ENCODE measurements around the gene CFAP53.

DNA sequence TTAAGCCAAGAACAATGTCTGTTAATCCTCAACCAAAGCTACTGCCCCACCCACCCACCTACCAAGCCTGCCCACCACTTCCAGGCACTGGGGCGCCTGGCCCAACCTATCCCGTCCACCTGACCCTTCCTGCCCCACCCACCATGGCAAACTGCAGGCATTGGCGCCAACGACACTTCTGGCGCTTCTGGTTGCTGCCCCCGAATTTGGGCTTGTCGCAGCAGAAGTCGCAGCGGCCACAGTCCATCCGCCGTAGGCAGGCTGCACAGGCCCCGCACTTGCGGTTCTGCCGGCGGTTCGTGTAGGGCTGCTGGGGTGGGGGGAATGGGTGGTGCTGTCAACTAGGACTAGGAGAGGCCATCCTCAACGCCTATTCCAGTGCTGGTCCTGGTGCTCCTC is 7.7 kb upstream of the CFAP53 start:
- TF ChIP-seq, protein P1, sequence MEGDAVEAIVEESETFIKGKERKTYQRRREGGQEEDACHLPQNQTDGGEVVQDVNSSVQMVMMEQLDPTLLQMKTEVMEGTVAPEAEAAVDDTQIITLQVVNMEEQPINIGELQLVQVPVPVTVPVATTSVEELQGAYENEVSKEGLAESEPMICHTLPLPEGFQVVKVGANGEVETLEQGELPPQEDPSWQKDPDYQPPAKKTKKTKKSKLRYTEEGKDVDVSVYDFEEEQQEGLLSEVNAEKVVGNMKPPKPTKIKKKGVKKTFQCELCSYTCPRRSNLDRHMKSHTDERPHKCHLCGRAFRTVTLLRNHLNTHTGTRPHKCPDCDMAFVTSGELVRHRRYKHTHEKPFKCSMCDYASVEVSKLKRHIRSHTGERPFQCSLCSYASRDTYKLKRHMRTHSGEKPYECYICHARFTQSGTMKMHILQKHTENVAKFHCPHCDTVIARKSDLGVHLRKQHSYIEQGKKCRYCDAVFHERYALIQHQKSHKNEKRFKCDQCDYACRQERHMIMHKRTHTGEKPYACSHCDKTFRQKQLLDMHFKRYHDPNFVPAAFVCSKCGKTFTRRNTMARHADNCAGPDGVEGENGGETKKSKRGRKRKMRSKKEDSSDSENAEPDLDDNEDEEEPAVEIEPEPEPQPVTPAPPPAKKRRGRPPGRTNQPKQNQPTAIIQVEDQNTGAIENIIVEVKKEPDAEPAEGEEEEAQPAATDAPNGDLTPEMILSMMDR (conservative IDR thresholded peaks at IDR 0.05; ENCODE audit: low read depth, low read length), result no peak
- TF ChIP-seq POLR2A (IDR thresholded peaks at IDR 0.05; ENCODE audit: low read depth, low read length) (no peak), MAZ (IDR thresholded peaks at IDR 0.05; ENCODE audit: borderline replicate concordance, low read depth, low read length) (no peak), CEBPB (IDR thresholded peaks at IDR 0.05; ENCODE audit: low read depth, low read length) (no peak), CHD1 (IDR thresholded peaks at IDR 0.05; ENCODE audit: low read depth, low read length) (no peak)
- TF ChIP-seq, protein P2, sequence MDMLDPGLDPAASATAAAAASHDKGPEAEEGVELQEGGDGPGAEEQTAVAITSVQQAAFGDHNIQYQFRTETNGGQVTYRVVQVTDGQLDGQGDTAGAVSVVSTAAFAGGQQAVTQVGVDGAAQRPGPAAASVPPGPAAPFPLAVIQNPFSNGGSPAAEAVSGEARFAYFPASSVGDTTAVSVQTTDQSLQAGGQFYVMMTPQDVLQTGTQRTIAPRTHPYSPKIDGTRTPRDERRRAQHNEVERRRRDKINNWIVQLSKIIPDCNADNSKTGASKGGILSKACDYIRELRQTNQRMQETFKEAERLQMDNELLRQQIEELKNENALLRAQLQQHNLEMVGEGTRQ (IDR thresholded peaks at IDR 0.05; ENCODE audit: low read depth, low read length), result no peak
